ENCODE measurements around the gene GRIA4. TPM values are rescaled to one million over a fixed set of nuclear protein-coding genes. Genes with fewer than 3 reads are reported as not detected.
"Not testable (repeated sequence)": the region's sequence is repeated elsewhere in the genome, so short reads cannot be mapped to it uniquely, and the experiment has no call there.

GRIA4 gene
- total and polyA plus RNA-seq, 12 donors, result not detected

DNA sequence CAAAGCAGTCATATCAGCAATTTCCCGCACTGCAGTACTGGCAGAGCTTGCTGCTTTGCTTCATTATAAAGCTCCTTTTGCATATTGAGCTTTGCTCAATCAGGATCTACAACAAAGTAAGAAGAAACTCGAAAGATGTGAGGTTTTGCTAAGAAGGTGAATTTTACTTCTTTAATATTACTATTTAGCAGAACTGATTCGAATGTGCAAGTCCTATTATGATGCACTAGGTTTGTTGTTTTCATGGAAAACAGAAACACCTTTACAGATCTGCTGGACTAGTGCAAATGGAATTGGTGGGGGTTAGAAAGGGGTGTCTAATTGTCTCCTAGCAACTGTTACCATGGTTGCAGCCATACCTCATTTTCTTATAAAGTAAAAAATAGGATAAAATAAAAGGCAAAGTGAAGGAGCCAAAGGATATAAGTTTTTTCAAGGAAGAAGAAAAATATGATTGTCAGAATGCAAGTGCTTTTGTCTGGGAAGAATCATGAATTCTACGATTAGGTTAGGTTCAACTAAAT, 259.0 kb downstream of the GRIA4 start:
- no peak for DNase-seq
- Histone ChIP-seq H3K36me3 (no peaks in the 10 kb centered on the region), H3K4me3 (no peak overlapping the region), H3K9me3 (peaks cover 0 to 6% (median 0%) of the 10 kb centered on the region in 11 donors), H3K27ac (no peak overlapping the region), H3K4me1 (no peaks in the 10 kb centered on the region), H3K27me3 (peaks cover 0 to 12% (median 3%) of the 10 kb centered on the region in 7 donors)
- WGBS, 2 donors, result 77 to 79% methylated on average over 4 of the region's 4 CpGs
- intact Hi-C loops (cut with DNase I), result loop anchor here in 1 of 10 donors (10.0 kb wide), 1 partner anchor 1614 kb away; no protein-coding TSS in a partner anchor
- ATAC-seq, result no peak
- TF ChIP-seq, protein P1, sequence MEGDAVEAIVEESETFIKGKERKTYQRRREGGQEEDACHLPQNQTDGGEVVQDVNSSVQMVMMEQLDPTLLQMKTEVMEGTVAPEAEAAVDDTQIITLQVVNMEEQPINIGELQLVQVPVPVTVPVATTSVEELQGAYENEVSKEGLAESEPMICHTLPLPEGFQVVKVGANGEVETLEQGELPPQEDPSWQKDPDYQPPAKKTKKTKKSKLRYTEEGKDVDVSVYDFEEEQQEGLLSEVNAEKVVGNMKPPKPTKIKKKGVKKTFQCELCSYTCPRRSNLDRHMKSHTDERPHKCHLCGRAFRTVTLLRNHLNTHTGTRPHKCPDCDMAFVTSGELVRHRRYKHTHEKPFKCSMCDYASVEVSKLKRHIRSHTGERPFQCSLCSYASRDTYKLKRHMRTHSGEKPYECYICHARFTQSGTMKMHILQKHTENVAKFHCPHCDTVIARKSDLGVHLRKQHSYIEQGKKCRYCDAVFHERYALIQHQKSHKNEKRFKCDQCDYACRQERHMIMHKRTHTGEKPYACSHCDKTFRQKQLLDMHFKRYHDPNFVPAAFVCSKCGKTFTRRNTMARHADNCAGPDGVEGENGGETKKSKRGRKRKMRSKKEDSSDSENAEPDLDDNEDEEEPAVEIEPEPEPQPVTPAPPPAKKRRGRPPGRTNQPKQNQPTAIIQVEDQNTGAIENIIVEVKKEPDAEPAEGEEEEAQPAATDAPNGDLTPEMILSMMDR (IDR thresholded peaks at IDR 0.05), result no peak

DNA sequence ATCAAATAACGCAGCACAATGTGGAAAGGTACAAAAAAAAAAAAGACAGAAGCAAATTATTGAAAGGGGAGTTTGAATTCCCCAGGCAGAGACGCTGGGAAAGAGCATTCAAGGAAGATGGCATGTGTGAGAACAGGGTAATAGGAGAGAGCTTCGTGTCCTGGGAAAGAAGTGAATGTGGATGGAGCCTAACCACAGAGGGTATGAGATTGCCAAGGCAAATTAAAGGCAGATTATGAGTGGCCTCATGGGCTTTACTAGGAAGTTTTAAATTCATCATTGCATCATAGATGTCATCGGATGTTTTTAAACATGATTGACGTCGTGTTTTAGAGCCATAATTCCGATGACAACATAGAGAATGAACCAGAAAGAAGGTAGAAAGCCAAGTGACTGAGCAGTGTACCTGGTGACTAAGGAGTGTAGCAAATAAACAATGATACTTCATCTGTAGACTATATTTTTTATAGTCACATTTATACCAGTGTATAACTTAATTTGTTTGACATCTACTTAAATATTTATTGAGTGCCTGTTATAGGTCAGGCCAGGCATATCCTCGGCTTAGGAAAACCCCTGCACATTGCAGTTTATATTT, 260.7 kb downstream of the GRIA4 start:
- H3K4me3 ChIP-seq, result no peak overlapping the region
- ATAC-seq, result no peak
- intact Hi-C loops (cut with DNase I), result no loop called here
- TF ChIP-seq, protein P1 (IDR thresholded peaks at IDR 0.05), result no peak
- 75 to 78% methylated on average over 8 of the region's 8 CpGs for WGBS, 2 donors
- peaks cover 0 to 12% (median 0%) of the 10 kb centered on the region in 7 donors for H3K27me3 ChIP-seq
- DNase-seq, result no peak
- H3K9me3 ChIP-seq, result peaks cover 0 to 23% (median 2%) of the 10 kb centered on the region in 11 donors
- no peak overlapping the region for H3K27ac ChIP-seq
- no peaks in the 10 kb centered on the region for H3K36me3 ChIP-seq
- H3K4me1 ChIP-seq, result no peaks in the 10 kb centered on the region

DNA sequence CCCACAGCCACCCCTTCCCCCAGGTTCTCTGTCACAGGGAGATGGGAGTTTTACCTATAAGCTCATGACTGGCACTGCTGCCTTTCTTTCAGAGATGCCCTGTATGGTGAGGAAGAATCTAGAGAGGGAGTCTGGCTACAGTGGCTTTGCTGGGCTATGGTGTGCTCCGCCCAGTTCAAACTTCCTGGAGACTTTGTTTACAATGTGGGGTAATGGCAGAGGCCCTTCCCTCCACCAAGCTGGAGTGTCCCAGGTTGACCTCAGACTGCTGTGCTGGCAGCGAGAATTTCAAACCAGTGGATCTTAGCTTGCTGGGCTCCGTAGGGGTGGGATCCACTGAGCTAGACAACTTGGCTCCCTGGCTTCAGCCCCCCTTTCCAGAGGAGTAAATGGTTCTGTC, 268.6 kb downstream of the GRIA4 start:
- WGBS, 2 donors, result 79 to 96% methylated on average over 3 of the region's 3 CpGs
- H3K4me3 ChIP-seq, result no peak overlapping the region
- no peaks in the 10 kb centered on the region for H3K36me3 ChIP-seq
- TF ChIP-seq, protein P1 (IDR thresholded peaks at IDR 0.05), result no peak
- DNase-seq (no peak), ATAC-seq (no peak)
- peaks cover 0 to 6% (median 0%) of the 10 kb centered on the region in 7 donors for H3K27me3 ChIP-seq
- no peaks in the 10 kb centered on the region for H3K4me1 ChIP-seq
- H3K9me3 ChIP-seq, result peaks cover 0 to 18% (median 2%) of the 10 kb centered on the region in 11 donors
- intact Hi-C loops (cut with DNase I), result no loop called here
- no peak overlapping the region for H3K27ac ChIP-seq

DNA sequence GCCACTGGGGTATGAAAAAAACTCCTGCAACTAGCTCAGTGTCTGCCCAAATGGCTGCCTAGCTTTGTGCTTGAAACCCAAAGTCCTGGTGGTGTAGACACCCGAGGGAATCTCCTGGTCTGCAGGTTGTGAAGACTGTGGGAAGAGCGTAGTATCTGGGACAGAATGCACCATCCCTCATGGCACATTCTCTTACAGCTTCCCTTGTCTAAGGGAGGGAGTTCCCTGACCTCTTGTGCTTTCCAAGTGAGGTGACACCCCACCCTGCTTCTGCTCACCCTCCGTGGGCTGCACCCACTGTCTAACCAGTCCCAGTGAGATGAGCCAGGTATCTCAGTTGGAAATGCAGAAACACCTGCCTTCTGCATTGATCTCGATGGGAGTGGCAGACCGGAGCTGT, 269.1 kb downstream of the GRIA4 start:
- DNase-seq; H3K27me3 ChIP-seq; H3K36me3 ChIP-seq; ATAC-seq; H3K4me1 ChIP-seq; intact Hi-C loops (cut with DNase I); H3K4me3 ChIP-seq; H3K27ac ChIP-seq: not testable (repeated sequence)
- WGBS, 2 donors, result 53 to 72% methylated on average over 5 of the region's 5 CpGs
- peaks cover 0 to 17% (median 2%) of the 10 kb centered on the region in 11 donors for H3K9me3 ChIP-seq

DNA sequence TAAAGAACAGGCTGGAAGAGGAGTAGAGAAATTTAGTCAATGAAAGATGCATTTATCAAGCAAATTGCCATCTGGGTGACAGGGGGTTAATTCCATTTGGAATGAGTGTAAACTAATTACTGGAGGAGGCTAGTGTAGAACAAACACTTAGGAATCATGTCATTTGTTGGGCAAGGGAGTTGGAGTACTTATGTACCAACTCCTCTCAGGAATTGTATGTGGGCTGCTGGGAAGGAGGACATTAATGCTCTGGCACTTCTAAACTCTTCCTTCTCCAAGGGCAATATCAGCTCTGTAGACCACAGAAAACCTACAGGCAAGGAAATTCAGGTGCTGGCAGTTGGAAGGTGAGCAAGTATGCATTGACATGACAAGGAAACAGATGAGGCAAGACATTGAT, 271.2 kb downstream of the GRIA4 start:
- Histone ChIP-seq H3K27me3 (peaks cover 0 to 6% (median 0%) of the 10 kb centered on the region in 7 donors), H3K36me3 (no peaks in the 10 kb centered on the region), H3K4me1 (no peaks in the 10 kb centered on the region), H3K4me3 (no peak overlapping the region), H3K9me3 (peaks cover 0 to 2% (median 0%) of the 10 kb centered on the region in 11 donors), H3K27ac (no peak overlapping the region)
- ATAC-seq (no peak), DNase-seq (no peak)
- intact Hi-C loops (cut with DNase I), result no loop called here
- TF ChIP-seq, protein P1 (IDR thresholded peaks at IDR 0.05), result no peak
